Vagina (tissue), 2 donors: ENCODE results near the gene CUX1.

Experiments
- CTCF ChIP-seq, 3 experiments: fragments of 450-650 bp in 2 of 3; fragments of 200-600 bp in 1 of 3; sonication (generic) in 1 of 3; IDR thresholded peaks; one replicate each; pipeline ENCODE4 v1.5.1; 2017 to 2019; ENCODE audit warnings: antibody characterized with exemption in 3 of 3, mild to moderate bottlenecking in 2 of 3, moderate library complexity in 2 of 3
- POLR2AphosphoS5 ChIP-seq, 2 donors: sonication (generic); formaldehyde crosslinking; IDR thresholded peaks; one replicate each; pipeline ENCODE4 v1.9.0; 2017; ENCODE audit warnings: antibody characterized with exemption in 2 of 2, mild to moderate bottlenecking in 2 of 2, low read depth in 1 of 2; ENCODE audit not compliant: insufficient read depth in 1 of 2

GRCh38 chr7:102195361-102195760 lies 377.9 kb downstream of the CUX1 start:
- TF ChIP-seq CTCF (IDR thresholded peaks at IDR 0.05): no peak
- TF ChIP-seq POLR2AphosphoS5 (IDR thresholded peaks at IDR 0.05; ENCODE audit: insufficient read depth in 1 of 2, low read depth in 1 of 2): no peak
